SK-N-MC (cell line): Measurements from ENCODE around the gene ZWILCH.
A peak's percentile ranks its signal among the peaks of the same experiment; 100 is the strongest.

Experiments
- DNase-seq: peaks from one replicate; pipeline ENCODE4 v3.0.0-alpha.2; 2011; ENCODE audit warnings: low read depth, low spot score
- H3K27ac ChIP-seq: fragments of 200-600 bp; sonication (generic); 2 replicates; pipeline ENCODE4 v1.5.1; 2016; ENCODE audit warnings: mixed run types
- H3K36me3 ChIP-seq: fragments of 200-600 bp; sonication (generic); 2 replicates; pipeline ENCODE4 v1.6.1; 2017; ENCODE audit warnings: antibody characterized with exemption, low read length, mixed read lengths; ENCODE audit not compliant: insufficient read depth
- H3K4me3 ChIP-seq: fragments of 200-600 bp; sonication (generic); 2 replicates; pipeline ENCODE4 v1.5.1; 2016
- H3K9ac ChIP-seq: fragments of 200-600 bp; sonication (generic); 2 replicates; pipeline ENCODE4 v1.8.0; 2017; ENCODE audit warnings: mixed run types, mixed read lengths; ENCODE audit not compliant: insufficient read length
- H3K9me3 ChIP-seq: fragments of 200-600 bp; sonication (generic); 2 replicates; pipeline ENCODE4 v1.6.1; 2017; ENCODE audit warnings: low read depth, mild to moderate bottlenecking, antibody characterized with exemption, low read length, moderate library complexity, mixed read lengths
- EZH2 ChIP-seq: fragments of 200-600 bp; sonication (generic); IDR thresholded peaks from one replicate; pipeline ENCODE4 v1.6.1; 2017; ENCODE audit warnings: antibody characterized with exemption
- FOXP2 ChIP-seq: optimal IDR thresholded peaks from 2 replicates; pipeline ENCODE3; 2011; ENCODE audit warnings: mild to moderate bottlenecking, moderate library complexity; ENCODE audit not compliant: insufficient read depth; ENCODE audit errors: extremely low read length, control extremely low read depth
- POLR2AphosphoS5 ChIP-seq: IDR thresholded peaks from 2 replicates; pipeline ENCODE4 v1.6.1; 2012; ENCODE audit warnings: mild to moderate bottlenecking, low read depth, low read length, borderline replicate concordance

ZWILCH gene

GRCh38 chr15:66484539-66485112, 20.5 kb upstream of the ZWILCH start:
- no peak overlapping the region for H3K4me3 ChIP-seq
- H3K9ac ChIP-seq = no peak overlapping the region
- DNase-seq = no peak
- no peak overlapping the region for H3K27ac ChIP-seq
- H3K9me3 ChIP-seq = no peaks in the 10 kb centered on the region
- H3K36me3 ChIP-seq = peaks cover 2% of the 10 kb centered on the region; the same call in 1 of the 2 replicates
- TF ChIP-seq POLR2AphosphoS5 = no peak
- TF ChIP-seq EZH2 = no peak
- TF ChIP-seq FOXP2 = no peak

- DNase-seq = no peak
- Histone ChIP-seq H3K9ac (no peak overlapping the region), H3K9me3 (no peaks in the 10 kb centered on the region), H3K4me3 (no peak overlapping the region), H3K27ac (no peak overlapping the region), H3K36me3 (peaks cover 14% of the 10 kb centered on the region)
- TF ChIP-seq POLR2AphosphoS5 = no peak
- TF ChIP-seq FOXP2 = no peak
- no peak for TF ChIP-seq EZH2
Measured at GRCh38 chr15:66486887-66487286, 18.2 kb upstream of the ZWILCH start.

- H3K9ac ChIP-seq = no peak overlapping the region
- no peak overlapping the region for H3K4me3 ChIP-seq
- DNase-seq = no peak
- H3K36me3 ChIP-seq = peaks cover 25% of the 10 kb centered on the region
- TF ChIP-seq POLR2AphosphoS5 (no peak), FOXP2 (no peak), EZH2 (no peak)
- H3K27ac ChIP-seq = no peak overlapping the region
- no peaks in the 10 kb centered on the region for H3K9me3 ChIP-seq
Measured at GRCh38 chr15:66488525-66488924, 16.6 kb upstream of the ZWILCH start.

- H3K4me3 ChIP-seq = no peak overlapping the region
- no peak overlapping the region for H3K9ac ChIP-seq
- peaks cover 32% of the 10 kb centered on the region for H3K36me3 ChIP-seq
- H3K27ac ChIP-seq = 0 out of 2 replicates have a peak overlapping the region, but pooled peaks have one; percentile 29
- no peaks in the 10 kb centered on the region for H3K9me3 ChIP-seq
- TF ChIP-seq FOXP2 = no peak
- no peak for TF ChIP-seq POLR2AphosphoS5
- TF ChIP-seq EZH2 = no peak
- no peak for DNase-seq
Measured at GRCh38 chr15:66489179-66489791, 15.8 kb upstream of the ZWILCH start.

GRCh38 chr15:66491846-66492245, 13.3 kb upstream of the ZWILCH start:
- Histone ChIP-seq H3K4me3 (no peak overlapping the region), H3K9ac (no peak overlapping the region), H3K9me3 (no peaks in the 10 kb centered on the region), H3K27ac (no peak overlapping the region), H3K36me3 (peaks cover 39% of the 10 kb centered on the region)
- TF ChIP-seq EZH2 (no peak), FOXP2 (no peak), POLR2AphosphoS5 (no peak)
- DNase-seq = no peak

GRCh38 chr15:66494262-66494661, 10.9 kb upstream of the ZWILCH start:
- no peak for TF ChIP-seq FOXP2
- no peak for TF ChIP-seq POLR2AphosphoS5
- TF ChIP-seq EZH2 = no peak
- Histone ChIP-seq H3K9me3 (no peaks in the 10 kb centered on the region), H3K36me3 (peaks cover 54% of the 10 kb centered on the region), H3K9ac (no peak overlapping the region), H3K27ac (no peak overlapping the region), H3K4me3 (no peak overlapping the region)
- DNase-seq = no peak

GRCh38 chr15:66496951-66497501, 8.1 kb upstream of the ZWILCH start:
- TF ChIP-seq FOXP2 = no peak
- no peak for TF ChIP-seq POLR2AphosphoS5
- TF ChIP-seq EZH2 = no peak
- no peak for DNase-seq
- peaks cover 67% of the 10 kb centered on the region for H3K36me3 ChIP-seq

GRCh38 chr15:66497502-66498455, 7.3 kb upstream of the ZWILCH start, which contains the start of gene SNAPC5:
Gene SNAPC5 (minus strand): TSS chr15:66497762. CDS start chr15:66497731, 31 bp downstream.
- Histone ChIP-seq H3K9ac (peak within 1 kb of the TSS; percentile 94), H3K4me3 (peak within 1 kb of the TSS; percentile 92), H3K9me3 (no peaks in the 10 kb centered on the region), H3K36me3 (peaks cover 72% of the 10 kb centered on the region), H3K27ac (peak within 1 kb of the TSS; percentile 81)
- TF ChIP-seq POLR2AphosphoS5 (peak; percentile 92), FOXP2 (peak; percentile 82), EZH2 (no peak)
- no peak for DNase-seq

More at GRCh38 chr15:66496951-66497501, 8.1 kb upstream of the ZWILCH start:
- Histone ChIP-seq H3K27ac (peak overlapping the region; percentile 81), H3K9me3 (no peaks in the 10 kb centered on the region), H3K4me3 (peak overlapping the region; percentile 92), H3K9ac (peak overlapping the region; percentile 94)
